Esophagus mucosa (tissue), 1 donor: Measurements from ENCODE around the gene CEP20. TPM values are rescaled to one million over a fixed set of nuclear protein-coding genes. Genes with fewer than 3 reads are reported as not detected.
A peak's percentile ranks its signal among the peaks of the same experiment; 100 is the strongest.

Experiments used
- ATAC-seq: fragments of 200-7000 bp; cut with Tn5 transposase; one replicate; pipeline ENCODE4 v1.9.1; 2020
- total RNA-seq: library from RNA; stranded (reverse); gene quantifications from one replicate; pipeline ENCODE4 v1.2.4, GENCODE V29; 2023
- donor health status: DM: yes; HTN: yes; CAD: no.

The CEP20 gene
- total RNA-seq, 1 donor from 2014 or later, result 36.5 TPM

GRCh38 chr16:15897121-15897780 lies 8.8 kb upstream of the CEP20 start:
- ATAC-seq, result no peak

GRCh38 chr16:15894571-15895374 lies 6.4 kb upstream of the CEP20 start:
- peak; percentile 75 for ATAC-seq

- no peak for ATAC-seq
Measured at GRCh38 chr16:15891508-15891907, 3.1 kb upstream of the CEP20 start.

GRCh38 chr16:15887283-15887682 lies 1.1 kb downstream of the CEP20 start:
- no peak for ATAC-seq

- no peak for ATAC-seq
Measured at GRCh38 chr16:15886078-15886477, 2.3 kb downstream of the CEP20 start.

GRCh38 chr16:15885560-15886001 lies 2.8 kb downstream of the CEP20 start:
- no peak for ATAC-seq

- ATAC-seq, result no peak
Measured at GRCh38 chr16:15882563-15882962, 5.8 kb downstream of the CEP20 start.

GRCh38 chr16:15881794-15882379 lies 6.5 kb downstream of the CEP20 start:
- ATAC-seq, result no peak

- ATAC-seq, result no peak
Measured at GRCh38 chr16:15880434-15881308, 7.7 kb downstream of the CEP20 start.

- ATAC-seq, result peak; percentile 93
Measured at GRCh38 chr16:15879255-15879811, 9.1 kb downstream of the CEP20 start.

- peak; percentile 68 for ATAC-seq
Measured at GRCh38 chr16:15876503-15876902, 11.9 kb downstream of the CEP20 start.

- peak; percentile 45 for ATAC-seq
Measured at GRCh38 chr16:15874745-15875314, 13.6 kb downstream of the CEP20 start.

GRCh38 chr16:15873737-15874136 lies 14.7 kb downstream of the CEP20 start:
- no peak for ATAC-seq

GRCh38 chr16:15873301-15873700 lies 15.1 kb downstream of the CEP20 start:
- ATAC-seq, result no peak

GRCh38 chr16:15870011-15870410 lies 18.4 kb downstream of the CEP20 start:
- no peak for ATAC-seq

- no peak for ATAC-seq
Measured at GRCh38 chr16:15866451-15866850, 22.0 kb downstream of the CEP20 start.

GRCh38 chr16:15865742-15866141 lies 22.7 kb downstream of the CEP20 start:
- ATAC-seq, result no peak

GRCh38 chr16:15864939-15865338 lies 23.5 kb downstream of the CEP20 start:
- ATAC-seq, result no peak

- ATAC-seq, result no peak
Measured at GRCh38 chr16:15861996-15862395, 26.4 kb downstream of the CEP20 start.

- ATAC-seq, result no peak
Measured at GRCh38 chr16:15858921-15859668, 29.3 kb downstream of the CEP20 start.
